Keratinocyte (primary cell): ENCODE data around the gene ITPR2.
"Not testable (repeated sequence)": the region's sequence is repeated elsewhere in the genome, so short reads cannot be mapped to it uniquely, and the experiment has no call there.

ENCODE experiments used
- CTCF ChIP-seq, 3 experiments: IDR thresholded peaks in 1 of 3; conservative IDR thresholded peaks in 1 of 3; optimal IDR thresholded peaks in 1 of 3; 2 replicates in 2 of 3; 3 replicates in 1 of 3; pipeline versions ENCODE3 to v1.5.1; 2011; ENCODE audit warnings: low read length in 3 of 3, mild to moderate bottlenecking in 3 of 3, moderate library complexity in 2 of 3, control low read depth in 1 of 3, inconsistent platforms in 1 of 3; ENCODE audit not compliant: insufficient read depth in 2 of 3; ENCODE audit errors: extremely low read depth in 1 of 3
- EZH2 ChIP-seq: IDR thresholded peaks from one replicate; pipeline ENCODE4 v1.6.1; 2012; ENCODE audit warnings: inconsistent platforms, mild to moderate bottlenecking, low read length, moderate library complexity

- not testable (repeated sequence) for TF ChIP-seq CTCF (optimal IDR thresholded peaks at IDR 0.05 in 1 of 3, IDR thresholded peaks at IDR 0.05 in 1 of 3, conservative IDR thresholded peaks at IDR 0.05 in 1 of 3; ENCODE audit: extremely low read depth in 1 of 3, insufficient read depth in 2 of 3, low read length in 3 of 3); EZH2
Measured at GRCh38 chr12:26775991-26776390, 57.0 kb downstream of the ITPR2 start.
